Prostate gland (tissue), 2 donors: ENCODE measurements around the gene MRGPRE.

Experiments used
- POLR2A ChIP-seq: fragments of 450-650 bp; IDR thresholded peaks from one replicate; pipeline ENCODE4 v1.6.1; 2016; ENCODE audit warnings: antibody characterized with exemption, mild to moderate bottlenecking
- POLR2AphosphoS5 ChIP-seq: sonication (generic); formaldehyde crosslinking; IDR thresholded peaks from one replicate; pipeline ENCODE4 v1.6.1; 2017; ENCODE audit warnings: antibody characterized with exemption
- TF ChIP-seq, protein P1 (sequence below), 4 experiments: fragments of 200-600 bp in 2 of 4; fragments of 450-650 bp in 2 of 4; sonication (generic) in 2 of 4; IDR thresholded peaks; 1 replicate in 3 of 4; 2 replicates in 1 of 4; pipeline ENCODE4 v1.5.1; 2016 to 2019; ENCODE audit warnings: antibody characterized with exemption in 4 of 4, mild to moderate bottlenecking in 2 of 4, moderate library complexity in 2 of 4

GRCh38 chr11:3197878-3198528, 34.2 kb downstream of the MRGPRE start:
- TF ChIP-seq, protein P1, sequence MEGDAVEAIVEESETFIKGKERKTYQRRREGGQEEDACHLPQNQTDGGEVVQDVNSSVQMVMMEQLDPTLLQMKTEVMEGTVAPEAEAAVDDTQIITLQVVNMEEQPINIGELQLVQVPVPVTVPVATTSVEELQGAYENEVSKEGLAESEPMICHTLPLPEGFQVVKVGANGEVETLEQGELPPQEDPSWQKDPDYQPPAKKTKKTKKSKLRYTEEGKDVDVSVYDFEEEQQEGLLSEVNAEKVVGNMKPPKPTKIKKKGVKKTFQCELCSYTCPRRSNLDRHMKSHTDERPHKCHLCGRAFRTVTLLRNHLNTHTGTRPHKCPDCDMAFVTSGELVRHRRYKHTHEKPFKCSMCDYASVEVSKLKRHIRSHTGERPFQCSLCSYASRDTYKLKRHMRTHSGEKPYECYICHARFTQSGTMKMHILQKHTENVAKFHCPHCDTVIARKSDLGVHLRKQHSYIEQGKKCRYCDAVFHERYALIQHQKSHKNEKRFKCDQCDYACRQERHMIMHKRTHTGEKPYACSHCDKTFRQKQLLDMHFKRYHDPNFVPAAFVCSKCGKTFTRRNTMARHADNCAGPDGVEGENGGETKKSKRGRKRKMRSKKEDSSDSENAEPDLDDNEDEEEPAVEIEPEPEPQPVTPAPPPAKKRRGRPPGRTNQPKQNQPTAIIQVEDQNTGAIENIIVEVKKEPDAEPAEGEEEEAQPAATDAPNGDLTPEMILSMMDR (IDR thresholded peaks at IDR 0.05): no peak
- TF ChIP-seq POLR2A (no peak), POLR2AphosphoS5 (no peak)
